ENCODE data around the gene OR10S1.
A peak's percentile ranks its signal among the peaks of the same experiment; 100 is the strongest.

Gene OR10S1

GRCh38 chr11:123976770-123977560, 616 bp downstream of the OR10S1 start:
- TF ChIP-seq CTCF (IDR thresholded peaks at IDR 0.05; ENCODE audit: low read depth, low read length, missing control alignments) = no peak
- in situ Hi-C loops (cut with HindIII; ENCODE audit: low pct_ligation_motif_present, low sequenced_read_pairs) = no loop called here
- no peaks in the 10 kb centered on the region for H3K36me3 ChIP-seq (replicated peaks)
- no peak overlapping the region for H3K27ac ChIP-seq
- H3K4me3 ChIP-seq (ENCODE audit: low read depth, low read length) = no peak overlapping the region
- DNase-seq = no peak
- no peaks in the 10 kb centered on the region for H3K27me3 ChIP-seq (replicated peaks)

GRCh38 chr11:123973816-123974215, 3.8 kb downstream of the OR10S1 start:
- peak; percentile 17 for DNase-seq
- in situ Hi-C loops (cut with HindIII; ENCODE audit: low pct_ligation_motif_present, low sequenced_read_pairs) = no loop called here
- TF ChIP-seq CTCF (IDR thresholded peaks at IDR 0.05; ENCODE audit: low read depth, low read length, missing control alignments) = no peak
- Histone ChIP-seq H3K4me3 (ENCODE audit: low read depth, low read length) (no peak overlapping the region), H3K27me3 (replicated peaks) (no peaks in the 10 kb centered on the region), H3K36me3 (replicated peaks) (no peaks in the 10 kb centered on the region), H3K27ac (no peak overlapping the region)

- in situ Hi-C loops (cut with HindIII; ENCODE audit: low pct_ligation_motif_present, low sequenced_read_pairs) = no loop called here
- DNase-seq = no peak
- no peak for TF ChIP-seq CTCF (IDR thresholded peaks at IDR 0.05; ENCODE audit: low read depth, low read length, missing control alignments)
- no peak overlapping the region for H3K27ac ChIP-seq
- no peak overlapping the region for H3K4me3 ChIP-seq (ENCODE audit: low read depth, low read length)
- no peaks in the 10 kb centered on the region for H3K36me3 ChIP-seq (replicated peaks)
- no peaks in the 10 kb centered on the region for H3K27me3 ChIP-seq (replicated peaks)
These were observed 20.8 kb downstream of the OR10S1 start for GRCh38 chr11:123956752-123957151.

- in situ Hi-C loops (cut with HindIII; ENCODE audit: low pct_ligation_motif_present, low sequenced_read_pairs) = no loop called here
- H3K4me3 ChIP-seq (ENCODE audit: low read depth, low read length) = no peak overlapping the region
These were observed 32.4 kb downstream of the OR10S1 start for GRCh38 chr11:123945132-123945531.

GRCh38 chr11:123943738-123944137, 33.8 kb downstream of the OR10S1 start, which contains the start of gene OR6T1:
Gene OR6T1, minus strand, starts transcription at chr11:123943838. Its CDS starts 0 bp downstream, at chr11:123943838.
- no peak within 1 kb of the TSS for H3K27ac ChIP-seq
- TF ChIP-seq CTCF (IDR thresholded peaks at IDR 0.05; ENCODE audit: low read depth, low read length, missing control alignments) = no peak

More at GRCh38 chr11:123945132-123945531, 32.4 kb downstream of the OR10S1 start:
- Histone ChIP-seq H3K36me3 (replicated peaks) (no peaks in the 10 kb centered on the region), H3K27ac (no peak overlapping the region), H3K27me3 (replicated peaks) (no peaks in the 10 kb centered on the region)
- DNase-seq = no peak
- no peak for TF ChIP-seq CTCF (IDR thresholded peaks at IDR 0.05; ENCODE audit: low read depth, low read length, missing control alignments)

More at GRCh38 chr11:123943738-123944137, 33.8 kb downstream of the OR10S1 start, which contains the start of gene OR6T1:
- Histone ChIP-seq H3K27me3 (replicated peaks) (no peaks in the 10 kb centered on the region), H3K4me3 (ENCODE audit: low read depth, low read length) (no peak within 1 kb of the TSS), H3K36me3 (replicated peaks) (no peaks in the 10 kb centered on the region)
- in situ Hi-C loops (cut with HindIII; ENCODE audit: low pct_ligation_motif_present, low sequenced_read_pairs) = no loop called here
- no peak for DNase-seq
